SKM-1 (cell line): ENCODE measurements around the gene SLC17A1.
"Not testable (repeated sequence)": the region's sequence is repeated elsewhere in the genome, so short reads cannot be mapped to it uniquely, and the experiment has no call there.

Experiments used
- DNase-seq: peaks from one replicate; lab custom pipeline; 2025; ENCODE audit not compliant: unreplicated experiment; lab: John Stamatoyannopoulos, UW

Gene SLC17A1

GRCh38 chr6:25757936-25758642 is 73.8 kb downstream of the SLC17A1 start:
- DNase-seq: no peak

DNA sequence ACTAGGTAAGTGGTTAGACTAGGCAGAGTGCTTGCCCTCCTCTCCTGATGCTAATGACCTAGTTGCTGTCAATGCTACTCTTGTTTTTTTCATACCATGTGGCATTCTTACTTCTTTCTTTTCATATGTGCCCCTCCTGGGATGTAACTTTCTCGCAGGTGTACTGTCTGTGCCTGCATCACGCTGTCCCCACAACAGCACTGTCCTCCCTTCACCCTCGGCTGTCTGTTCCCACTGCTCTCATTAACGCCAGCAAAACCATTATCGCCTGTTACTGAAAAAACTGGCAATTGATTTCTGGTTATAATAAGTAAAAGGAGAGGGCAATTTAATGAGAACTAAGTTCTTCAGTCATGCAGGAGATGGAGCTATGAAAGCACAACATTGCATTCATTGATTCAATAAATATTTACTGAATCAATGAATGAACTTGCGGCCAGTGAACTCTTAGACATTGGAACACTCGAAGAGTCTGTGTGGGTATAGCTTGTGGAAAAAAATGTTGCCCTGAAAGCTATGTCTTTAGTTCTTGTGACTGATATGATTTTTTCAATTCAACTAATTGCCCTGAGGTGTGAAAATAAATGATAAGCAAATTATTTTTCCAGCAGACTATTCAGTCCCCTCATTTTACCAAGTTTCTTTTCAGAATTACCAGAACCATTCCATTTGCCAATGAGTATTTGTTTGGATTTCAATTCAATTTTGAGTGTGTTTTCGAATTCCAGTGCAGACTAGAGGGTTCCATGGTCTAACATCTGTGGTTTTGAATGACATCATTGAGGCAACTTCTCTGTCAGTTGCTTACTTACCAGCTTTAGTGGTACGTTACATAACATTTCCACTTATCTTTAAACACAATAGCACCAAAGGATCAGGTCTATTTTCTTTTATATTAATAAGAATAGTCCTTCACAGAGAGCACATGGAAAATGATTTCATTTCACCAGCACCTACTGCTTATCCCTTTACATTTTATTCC is 75.2 kb downstream of the SLC17A1 start:
- no peak for DNase-seq

GRCh38 chr6:25755483-25755882 is 76.4 kb downstream of the SLC17A1 start:
- no peak for DNase-seq

DNA sequence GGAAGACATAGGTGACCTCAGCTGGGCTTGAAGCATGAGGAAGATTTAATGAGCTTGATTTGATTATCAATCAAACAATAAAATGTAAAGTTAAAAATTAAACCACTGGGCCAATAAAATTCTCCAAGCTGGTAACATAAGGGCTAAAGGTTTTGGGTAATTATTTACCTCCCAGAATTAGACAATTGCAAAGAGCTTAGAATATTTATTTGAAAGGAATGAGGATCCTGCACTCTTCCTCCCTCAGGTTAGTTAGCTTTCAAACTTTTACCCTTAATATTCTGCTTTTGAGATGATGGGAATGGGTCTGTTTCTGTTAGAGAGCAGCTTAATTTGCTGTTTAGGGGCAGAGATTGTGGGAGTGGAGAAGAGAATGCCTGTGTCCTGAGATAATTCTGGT is 77.3 kb downstream of the SLC17A1 start, which contains the start of gene SLC17A4:
SLC17A4 (plus strand) TSS at position 208 of the 400 bp plus-strand sequence. CDS start 7,221 bp downstream, outside the sequence.
- DNase-seq: no peak

GRCh38 chr6:25753079-25753478 is 78.8 kb downstream of the SLC17A1 start:
- DNase-seq: no peak

DNA sequence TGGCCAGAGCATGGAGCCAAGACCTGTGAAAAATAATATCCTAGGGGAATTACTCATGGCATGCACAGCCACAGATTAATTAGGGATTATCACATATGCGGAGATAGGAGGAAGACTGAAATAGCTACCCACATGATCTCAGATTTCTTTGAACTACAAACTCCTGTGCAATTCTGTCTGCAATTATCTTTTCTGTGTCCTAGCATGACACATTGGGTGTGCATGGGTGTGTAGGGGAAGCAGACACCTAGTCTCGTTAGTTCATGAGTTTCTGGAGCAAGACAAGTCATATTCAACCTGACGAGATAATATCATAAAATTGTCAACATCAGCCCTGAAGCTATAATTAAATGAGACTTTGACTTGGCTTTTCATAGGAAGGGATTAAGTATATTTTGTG is 80.9 kb downstream of the SLC17A1 start:
- no peak for DNase-seq

DNA sequence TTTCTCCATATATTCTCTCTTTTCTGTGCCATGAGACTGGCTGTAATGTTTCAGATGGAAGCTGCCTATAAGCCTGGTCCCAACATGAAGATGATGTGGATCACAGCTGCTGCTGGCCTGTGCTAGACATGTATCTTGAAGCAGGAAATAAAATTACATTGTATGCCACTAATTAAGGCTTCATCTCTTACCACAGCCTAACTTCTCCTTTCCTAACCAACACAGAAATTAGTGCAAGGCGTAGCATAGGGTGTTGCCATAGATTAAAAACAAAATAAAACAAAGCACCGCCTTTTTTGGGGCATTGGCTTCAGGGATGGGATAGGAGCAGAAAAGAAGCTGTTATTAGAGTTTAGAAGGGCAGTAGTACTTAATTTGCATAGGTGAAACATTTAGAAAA is 82.0 kb downstream of the SLC17A1 start:
- peak; percentile 79 for DNase-seq

- not testable (repeated sequence) for DNase-seq
These were observed 83.0 kb downstream of the SLC17A1 start for GRCh38 chr6:25748601-25749517.

GRCh38 chr6:25748049-25748448 is 83.8 kb downstream of the SLC17A1 start:
- DNase-seq: no peak

GRCh38 chr6:25747477-25747876 is 84.4 kb downstream of the SLC17A1 start:
- no peak for DNase-seq

DNA sequence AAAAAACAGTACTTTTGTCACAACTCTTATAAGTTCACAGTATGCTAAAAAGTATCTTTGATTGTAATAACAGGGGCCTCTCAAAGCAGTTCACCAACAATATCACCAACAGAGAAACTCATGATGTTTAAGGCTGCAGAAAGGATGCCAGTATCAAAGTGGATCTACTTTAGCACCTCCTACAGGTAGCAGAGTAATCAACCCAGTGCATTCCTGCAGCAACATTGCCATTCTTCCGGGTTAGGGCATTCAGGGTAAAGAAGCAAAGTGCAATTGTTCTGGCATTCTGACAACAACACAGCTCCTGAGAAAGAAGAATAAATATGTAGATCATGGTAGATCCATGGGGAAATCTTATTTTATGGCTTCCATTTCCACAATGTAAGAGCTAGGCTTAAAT is 84.9 kb downstream of the SLC17A1 start:
- DNase-seq: no peak

DNA sequence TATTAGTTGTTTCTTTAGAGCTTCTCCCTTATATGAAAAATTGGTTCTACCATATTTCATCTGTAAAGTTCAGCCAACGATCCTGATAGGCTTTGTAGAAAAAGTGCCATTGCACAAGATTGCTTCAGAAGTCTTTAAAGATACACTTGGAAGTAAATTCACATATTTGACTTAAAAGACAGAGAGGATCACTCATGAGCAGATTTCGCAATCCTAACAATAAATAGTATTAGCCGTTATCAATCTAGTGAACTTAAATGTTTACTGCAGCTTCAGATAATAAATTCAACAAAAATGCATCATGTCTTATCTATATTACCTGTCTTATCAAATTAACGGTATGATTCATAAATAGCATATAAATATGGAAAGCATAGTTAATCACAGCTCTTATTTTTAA is 86.0 kb downstream of the SLC17A1 start:
- DNase-seq: no peak

DNA sequence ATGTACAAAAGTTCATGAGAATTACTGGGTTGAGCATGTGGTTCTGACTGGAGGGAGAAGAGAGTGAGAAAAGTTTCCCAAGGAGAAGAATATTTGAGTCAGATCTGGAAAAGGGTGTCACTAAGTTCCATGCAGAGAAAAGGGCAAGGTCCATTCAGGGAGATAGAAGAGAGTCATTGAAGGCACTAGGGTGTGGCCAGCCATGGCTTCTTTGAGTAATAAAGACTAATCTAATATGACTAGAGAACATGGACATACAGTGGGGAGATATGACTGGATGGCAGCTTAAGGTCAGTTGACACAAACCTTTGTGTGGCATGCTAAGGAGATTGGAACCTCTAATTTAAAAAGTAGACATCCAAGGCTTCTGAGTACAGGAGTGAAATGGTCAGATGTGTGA is 88.0 kb downstream of the SLC17A1 start:
- no peak for DNase-seq

DNA sequence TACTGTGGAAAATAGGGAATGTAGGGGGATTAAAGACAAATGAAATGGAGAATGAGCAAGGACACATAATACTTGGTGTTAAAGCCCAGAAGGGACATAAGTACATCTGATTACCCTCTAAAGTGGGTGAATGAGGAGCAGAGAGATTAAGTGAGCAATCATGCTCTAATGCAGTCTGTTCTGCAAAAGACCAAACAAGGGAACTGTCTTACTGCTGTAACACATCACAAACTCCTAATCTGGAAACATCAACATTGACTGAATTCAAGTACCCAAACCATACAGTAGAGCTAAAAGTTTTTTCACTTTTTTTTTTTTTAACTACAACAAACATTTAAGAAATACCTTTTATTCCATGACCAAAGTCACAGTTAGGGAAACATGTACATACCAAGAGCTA is 96.6 kb downstream of the SLC17A1 start:
- no peak for DNase-seq
